PC-9 (cell line): Measurements from ENCODE around the gene C22orf42. TPM values are rescaled to one million over a fixed set of nuclear protein-coding genes. Genes with fewer than 3 reads are reported as not detected.
"Not testable (repeated sequence)": the region's sequence is repeated elsewhere in the genome, so short reads cannot be mapped to it uniquely, and the experiment has no call there.

Experiments
- BruUV-seq: library from RNA; stranded (reverse); fragments of 400-500 nt; replicated peaks from 2 replicates; lab custom pipeline; 2021; lab: Mats Ljungman, UMichigan
- CTCF ChIA-PET: fragments of 300-600 bp; sonication (Branson Sonifier 250); formaldehyde crosslinking; loops from one replicate; lab custom pipeline; 2022; ENCODE audit warnings: antibody characterized with exemption; lab: Charles Lee
- POLR2A ChIA-PET: fragments of 300-600 bp; sonication (Branson Sonifier 250); formaldehyde crosslinking; loops from one replicate; lab custom pipeline; 2022; ENCODE audit warnings: antibody characterized with exemption; ENCODE audit not compliant: unreplicated experiment; lab: Charles Lee
- DNase-seq, 2 experiments: peaks; one replicate each; pipeline versions ENCODE4 v3.0.0 to v3.0.0-alpha.2; 2015 to 2022; ENCODE audit warnings: mixed read lengths in 1 of 2
- H2AFZ ChIP-seq: fragments of 200-600 bp; sonication (generic); 2 replicates; pipeline ENCODE4 v1.8.1; 2017; ENCODE audit warnings: antibody characterized with exemption
- H3F3A ChIP-seq: fragments of 200-600 bp; sonication (generic); 2 replicates; pipeline ENCODE4 v1.8.1; 2017; ENCODE audit warnings: antibody characterized with exemption, mild to moderate bottlenecking, low read depth; ENCODE audit not compliant: insufficient read depth
- H3K27ac ChIP-seq: fragments of 200-600 bp; sonication (generic); 2 replicates; pipeline ENCODE4 v1.6.1; 2016; ENCODE audit warnings: mixed run types
- H3K27me3 ChIP-seq: fragments of 200-600 bp; sonication (generic); 2 replicates; pipeline ENCODE4 v1.6.1; 2016; ENCODE audit warnings: low read depth, mixed run types; ENCODE audit not compliant: insufficient read depth
- H3K36me3 ChIP-seq: fragments of 200-600 bp; sonication (generic); 2 replicates; pipeline ENCODE4 v1.6.1; 2016; ENCODE audit warnings: low read depth, mixed run types
- H3K4me1 ChIP-seq: fragments of 200-600 bp; sonication (generic); replicated peaks from 2 replicates; pipeline ENCODE4 v1.6.1; 2016; ENCODE audit warnings: mixed run types; ENCODE audit not compliant: insufficient read depth
- H3K4me2 ChIP-seq: fragments of 200-600 bp; sonication (generic); 2 replicates; pipeline ENCODE4 v1.6.1; 2017; ENCODE audit warnings: mixed run types
- H3K4me3 ChIP-seq: fragments of 200-600 bp; sonication (generic); 2 replicates; pipeline ENCODE4 v1.6.1; 2016; ENCODE audit warnings: mixed run types
- H3K79me2 ChIP-seq: fragments of 200-600 bp; sonication (generic); 2 replicates; pipeline ENCODE4 v1.6.1; 2017; ENCODE audit warnings: low read depth, mixed run types
- H3K9me2 ChIP-seq: fragments of 200-600 bp; sonication (generic); 2 replicates; pipeline ENCODE4 v1.8.1; 2017; ENCODE audit warnings: mild to moderate bottlenecking; ENCODE audit not compliant: insufficient read depth
- H3K9me3 ChIP-seq: fragments of 200-600 bp; sonication (generic); 2 replicates; pipeline ENCODE4 v1.8.1; 2016; ENCODE audit warnings: low read depth; ENCODE audit not compliant: insufficient read depth
- H4K20me1 ChIP-seq: fragments of 200-600 bp; sonication (generic); 2 replicates; pipeline ENCODE4 v1.8.1; 2017; ENCODE audit not compliant: insufficient read depth
- CTCF ChIP-seq: fragments of 200-600 bp; sonication (generic); conservative IDR thresholded peaks from 2 replicates; pipeline ENCODE4 v1.6.1; 2017; ENCODE audit warnings: mixed run types, antibody characterized with exemption, mild to moderate bottlenecking, moderate library complexity
- EZH2 ChIP-seq: fragments of 200-600 bp; sonication (generic); IDR thresholded peaks from 2 replicates; pipeline ENCODE4 v1.8.0; 2017; ENCODE audit warnings: antibody characterized with exemption, low read depth
- intact Hi-C: fragments of 100-400 bp; cut with micrococcal nuclease; formaldehyde crosslinking; loops from one replicate; pipeline ENCODE4 v1.10.0; 2022; ENCODE audit not compliant: unreplicated experiment
- total RNA-seq: library from RNA; stranded (reverse); gene quantifications from 2 replicates; pipeline ENCODE4 v1.2.3, GENCODE V29; 2021

Gene C22orf42
- total RNA-seq, 1 experiment from 2014 or later: not detected

GRCh38 chr22:32193346-32193745 is 34.2 kb upstream of the C22orf42 start:
- H3K4me1 ChIP-seq, H3K36me3 ChIP-seq, H2AFZ ChIP-seq, CTCF ChIA-PET, H3F3A ChIP-seq, H3K9me3 ChIP-seq, BruUV-seq, H3K9me2 ChIP-seq, POLR2A ChIA-PET, H3K79me2 ChIP-seq, H3K4me2 ChIP-seq, intact Hi-C loops, H4K20me1 ChIP-seq, H3K27ac ChIP-seq, H3K4me3 ChIP-seq: not testable (repeated sequence)
- peak in 1 of 2 experiments; percentile 15 for DNase-seq
- H3K27me3 ChIP-seq: peaks cover 92% of the 10 kb centered on the region

- H3K4me3 ChIP-seq, CTCF ChIA-PET, H3K36me3 ChIP-seq, H3F3A ChIP-seq, intact Hi-C loops, H3K79me2 ChIP-seq, DNase-seq, H2AFZ ChIP-seq, H3K9me3 ChIP-seq, H3K27ac ChIP-seq, BruUV-seq, POLR2A ChIA-PET, H3K4me1 ChIP-seq, H3K9me2 ChIP-seq, H4K20me1 ChIP-seq, H3K4me2 ChIP-seq: not testable (repeated sequence)
- H3K27me3 ChIP-seq: peaks cover 88% of the 10 kb centered on the region
Measured at GRCh38 chr22:32191021-32191420, 31.9 kb upstream of the C22orf42 start.

GRCh38 chr22:32185821-32186220 is 26.7 kb upstream of the C22orf42 start:
- Histone ChIP-seq H2AFZ (no peak overlapping the region), H4K20me1 (no peaks in the 10 kb centered on the region), H3K4me1 (no peaks in the 10 kb centered on the region), H3K4me3 (no peak overlapping the region), H3K9me3 (no peaks in the 10 kb centered on the region), H3F3A (no peaks in the 10 kb centered on the region), H3K27me3 (peaks cover 81% of the 10 kb centered on the region), H3K79me2 (no peaks in the 10 kb centered on the region), H3K36me3 (no peaks in the 10 kb centered on the region), H3K27ac (no peak overlapping the region), H3K4me2 (no peak overlapping the region), H3K9me2 (no peaks in the 10 kb centered on the region)
- ChIA-PET POLR2A (no interaction called here), CTCF (no interaction called here)
- intact Hi-C loops: no loop called here
- DNase-seq: peak in 1 of 2 experiments; percentile 21
- BruUV-seq: no TSS peak
- TF ChIP-seq EZH2 (no peak), CTCF (no peak)

- TF ChIP-seq CTCF: no peak
- TF ChIP-seq EZH2: no peak
- intact Hi-C loops: no loop called here
- H3K27me3 ChIP-seq: peaks cover 78% of the 10 kb centered on the region
- H3K9me3 ChIP-seq: no peaks in the 10 kb centered on the region
- no TSS peak for BruUV-seq
- H3K9me2 ChIP-seq: no peaks in the 10 kb centered on the region
- H3K36me3 ChIP-seq: no peaks in the 10 kb centered on the region
- H3K79me2 ChIP-seq: no peaks in the 10 kb centered on the region
- H2AFZ ChIP-seq: no peak overlapping the region
- no peaks in the 10 kb centered on the region for H3K4me1 ChIP-seq
- no peak for DNase-seq
- no peak overlapping the region for H3K4me2 ChIP-seq
- CTCF ChIA-PET: no interaction called here
- no peaks in the 10 kb centered on the region for H4K20me1 ChIP-seq
- no peaks in the 10 kb centered on the region for H3F3A ChIP-seq
- POLR2A ChIA-PET: no interaction called here
- H3K27ac ChIP-seq: no peak overlapping the region
- H3K4me3 ChIP-seq: no peak overlapping the region
Measured at GRCh38 chr22:32183625-32184024, 24.5 kb upstream of the C22orf42 start.
